Measurements from ENCODE around the gene CLCN4.

Gene CLCN4

GRCh38 chrX:10239611-10240064 lies 82.9 kb downstream of the CLCN4 start:
- peak; percentile 6 for DNase-seq (ENCODE audit: low read depth, low spot score)

GRCh38 chrX:10240918-10241317 lies 84.1 kb downstream of the CLCN4 start:
- no peak for DNase-seq (ENCODE audit: low read depth, low spot score)

- no peak for DNase-seq (ENCODE audit: low read depth, low spot score)
These were observed 85.3 kb downstream of the CLCN4 start for GRCh38 chrX:10242026-10242425.

GRCh38 chrX:10243106-10243505 lies 86.3 kb downstream of the CLCN4 start:
- no peak for DNase-seq (ENCODE audit: low read depth, low spot score)

GRCh38 chrX:10244915-10245622 lies 88.3 kb downstream of the CLCN4 start:
- no peak for DNase-seq (ENCODE audit: low read depth, low spot score)

GRCh38 chrX:10245886-10246285 lies 89.1 kb downstream of the CLCN4 start:
- DNase-seq (ENCODE audit: low read depth, low spot score), result no peak

GRCh38 chrX:10246297-10246696 lies 89.5 kb downstream of the CLCN4 start:
- DNase-seq (ENCODE audit: low read depth, low spot score), result no peak

GRCh38 chrX:10246846-10247245 lies 90.1 kb downstream of the CLCN4 start:
- no peak for DNase-seq (ENCODE audit: low read depth, low spot score)

- DNase-seq (ENCODE audit: low read depth, low spot score), result no peak
These were observed 98.0 kb downstream of the CLCN4 start for GRCh38 chrX:10254739-10255138.

- no peak for DNase-seq (ENCODE audit: low read depth, low spot score)
These were observed 102.9 kb downstream of the CLCN4 start for GRCh38 chrX:10259716-10260115.

- no peak for DNase-seq (ENCODE audit: low read depth, low spot score)
These were observed 109.0 kb downstream of the CLCN4 start for GRCh38 chrX:10265775-10266174.

- no peak for DNase-seq (ENCODE audit: low read depth, low spot score)
These were observed 121.9 kb downstream of the CLCN4 start for GRCh38 chrX:10278716-10279115.

- DNase-seq (ENCODE audit: low read depth, low spot score), result no peak
These were observed 123.3 kb downstream of the CLCN4 start for GRCh38 chrX:10280071-10280470.

- no peak for DNase-seq (ENCODE audit: low read depth, low spot score)
These were observed 125.7 kb downstream of the CLCN4 start for GRCh38 chrX:10282490-10282889.

GRCh38 chrX:10286195-10286594 lies 129.4 kb downstream of the CLCN4 start:
- DNase-seq (ENCODE audit: low read depth, low spot score), result no peak

Measured in brain pericyte (primary cell).